ENCODE results near the gene PAQR5. TPM values are rescaled to one million over a fixed set of nuclear protein-coding genes. Genes with fewer than 3 reads are reported as not detected.

Gene PAQR5
- total RNA-seq, 1 donor from 2014 or later, result 0.63 TPM

DNA sequence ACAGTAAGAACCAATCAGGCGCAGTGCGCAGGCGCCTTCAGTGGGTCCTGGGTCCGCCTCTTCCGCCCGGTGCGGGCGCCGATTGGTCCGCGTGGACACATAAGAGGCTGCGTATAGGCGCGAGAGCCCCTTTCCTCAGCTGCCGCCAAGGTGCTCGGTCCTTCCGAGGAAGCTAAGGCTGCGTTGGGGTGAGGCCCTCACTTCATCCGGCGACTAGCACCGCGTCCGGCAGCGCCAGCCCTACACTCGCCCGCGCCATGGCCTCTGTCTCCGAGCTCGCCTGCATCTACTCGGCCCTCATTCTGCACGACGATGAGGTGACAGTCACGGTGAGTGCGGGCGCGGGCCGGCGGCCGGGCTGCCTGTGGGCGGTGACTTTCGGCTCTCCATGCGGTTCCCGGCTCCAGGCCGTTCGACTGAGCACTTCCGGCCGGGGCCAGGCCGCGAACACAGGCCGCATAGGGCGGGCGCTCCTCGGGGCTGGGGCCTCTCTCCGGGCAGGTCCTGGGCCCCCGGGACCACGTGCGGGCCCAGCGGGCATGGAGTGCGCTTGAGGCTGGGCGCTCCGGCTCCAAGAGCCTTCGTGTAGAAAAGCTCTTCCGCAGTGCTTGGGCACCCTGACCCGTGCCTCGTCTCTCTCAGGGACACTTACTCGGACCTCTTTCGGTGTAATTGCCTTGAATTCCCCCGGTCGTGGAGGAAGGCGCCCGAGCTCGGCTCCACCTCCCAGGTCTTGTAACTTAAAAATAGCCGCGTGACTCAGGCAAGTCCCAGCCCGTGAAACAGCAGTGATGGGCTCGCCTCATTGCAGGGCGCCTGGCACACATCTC, 154.2 kb downstream of the PAQR5 start, which contains the start of gene RPLP1:
TSS of gene RPLP1 (plus strand) at position 127 of the 830 bp plus-strand sequence. CDS start at position 258, 131 bp downstream.
- peak within 1 kb of the TSS; percentile 94 for H3K27ac ChIP-seq (replicated peaks)
- intact Hi-C loops (cut with micrococcal nuclease), result no loop called here
- H3K27me3 ChIP-seq (ENCODE audit: low read depth), result no peaks in the 10 kb centered on the region
- TF ChIP-seq, protein P1, sequence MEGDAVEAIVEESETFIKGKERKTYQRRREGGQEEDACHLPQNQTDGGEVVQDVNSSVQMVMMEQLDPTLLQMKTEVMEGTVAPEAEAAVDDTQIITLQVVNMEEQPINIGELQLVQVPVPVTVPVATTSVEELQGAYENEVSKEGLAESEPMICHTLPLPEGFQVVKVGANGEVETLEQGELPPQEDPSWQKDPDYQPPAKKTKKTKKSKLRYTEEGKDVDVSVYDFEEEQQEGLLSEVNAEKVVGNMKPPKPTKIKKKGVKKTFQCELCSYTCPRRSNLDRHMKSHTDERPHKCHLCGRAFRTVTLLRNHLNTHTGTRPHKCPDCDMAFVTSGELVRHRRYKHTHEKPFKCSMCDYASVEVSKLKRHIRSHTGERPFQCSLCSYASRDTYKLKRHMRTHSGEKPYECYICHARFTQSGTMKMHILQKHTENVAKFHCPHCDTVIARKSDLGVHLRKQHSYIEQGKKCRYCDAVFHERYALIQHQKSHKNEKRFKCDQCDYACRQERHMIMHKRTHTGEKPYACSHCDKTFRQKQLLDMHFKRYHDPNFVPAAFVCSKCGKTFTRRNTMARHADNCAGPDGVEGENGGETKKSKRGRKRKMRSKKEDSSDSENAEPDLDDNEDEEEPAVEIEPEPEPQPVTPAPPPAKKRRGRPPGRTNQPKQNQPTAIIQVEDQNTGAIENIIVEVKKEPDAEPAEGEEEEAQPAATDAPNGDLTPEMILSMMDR (IDR thresholded peaks at IDR 0.05; ENCODE audit: borderline replicate concordance), result no peak
- peaks cover 37% of the 10 kb centered on the region for H3K36me3 ChIP-seq
- peaks cover 47% of the 10 kb centered on the region for H3K4me1 ChIP-seq
- peak within 1 kb of the TSS; percentile 92 for H3K4me3 ChIP-seq
- no peaks in the 10 kb centered on the region for H3K9me3 ChIP-seq (replicated peaks)
- DNase-seq, result peak; percentile 96

DNA sequence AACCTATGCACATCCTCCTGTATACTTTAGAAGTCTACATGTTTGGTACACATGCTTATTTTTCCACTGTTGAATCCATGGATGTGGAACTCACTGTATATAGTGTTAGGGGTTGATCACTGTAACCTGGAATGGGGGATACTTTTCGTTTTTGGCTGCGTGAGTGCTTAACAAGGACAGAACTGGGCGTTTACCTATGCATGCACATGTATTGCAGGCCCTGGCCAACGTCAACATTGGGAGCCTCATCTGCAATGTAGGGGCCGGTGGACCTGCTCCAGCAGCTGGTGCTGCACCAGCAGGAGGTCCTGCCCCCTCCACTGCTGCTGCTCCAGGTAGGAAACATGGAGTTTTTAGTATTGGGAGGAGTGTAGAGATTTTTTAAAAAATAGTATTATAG, 156.2 kb downstream of the PAQR5 start:
- TF ChIP-seq, protein P1 (IDR thresholded peaks at IDR 0.05; ENCODE audit: borderline replicate concordance), result no peak
- Histone ChIP-seq H3K4me1 (peaks cover 62% of the 10 kb centered on the region), H3K9me3 (replicated peaks) (no peaks in the 10 kb centered on the region), H3K27me3 (ENCODE audit: low read depth) (no peaks in the 10 kb centered on the region), H3K4me3 (peak overlapping the region; percentile 92), H3K36me3 (peaks cover 37% of the 10 kb centered on the region), H3K27ac (replicated peaks) (peak overlapping the region; percentile 26)
- no peak for DNase-seq
- intact Hi-C loops (cut with micrococcal nuclease), result no loop called here

DNA sequence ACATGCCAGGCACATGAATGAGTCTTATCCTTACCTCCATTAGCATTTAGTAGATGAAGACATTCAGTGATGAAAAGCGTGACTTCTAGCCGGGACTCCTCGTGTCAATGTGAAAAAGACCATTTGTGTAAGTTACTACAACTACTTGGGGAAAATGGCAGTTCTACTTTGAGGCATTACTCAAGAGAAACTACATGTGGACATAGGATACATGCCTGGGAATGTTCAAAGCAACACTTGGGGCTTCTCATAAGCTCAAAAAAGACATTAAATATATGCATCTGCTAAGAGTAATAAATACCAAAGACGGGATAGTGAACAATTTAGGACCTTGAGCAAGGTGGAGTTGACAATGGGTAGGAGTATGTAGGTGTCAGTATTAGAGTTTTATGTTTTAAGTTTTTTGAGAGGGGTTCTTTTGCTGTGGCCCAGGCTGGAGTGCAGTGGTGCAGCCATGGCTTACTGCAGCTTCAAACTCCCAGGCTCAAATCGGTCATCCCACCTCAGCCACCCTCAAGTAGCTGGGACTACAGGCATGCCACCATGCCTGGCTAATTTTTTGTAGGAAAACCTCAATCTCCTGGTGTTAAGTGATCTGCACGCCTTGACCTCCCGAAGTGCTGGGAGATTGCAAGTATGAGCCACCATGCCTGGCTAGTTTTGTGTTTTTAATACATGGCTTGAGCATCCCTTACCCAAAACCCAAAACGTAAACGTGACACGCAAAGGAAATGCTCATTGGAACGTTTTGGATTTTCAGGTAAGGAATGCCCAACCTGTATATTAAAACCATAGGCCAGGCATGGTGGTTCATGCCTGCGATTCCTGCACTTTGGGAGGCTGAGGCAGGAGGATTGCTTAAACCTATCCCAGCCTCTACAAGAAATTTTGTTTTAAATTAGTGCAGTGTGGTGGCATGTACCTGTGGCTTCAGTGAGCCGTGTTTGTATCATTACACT, 157.8 kb downstream of the PAQR5 start:
- peak overlapping the region; percentile 29 for H3K27ac ChIP-seq (replicated peaks)
- intact Hi-C loops (cut with micrococcal nuclease), result no loop called here

More for the DNA sequence above, 157.8 kb downstream of the PAQR5 start:
- Histone ChIP-seq H3K4me3 (no peak overlapping the region), H3K9me3 (replicated peaks) (no peaks in the 10 kb centered on the region), H3K4me1 (peaks cover 75% of the 10 kb centered on the region), H3K36me3 (peaks cover 37% of the 10 kb centered on the region), H3K27me3 (ENCODE audit: low read depth) (no peaks in the 10 kb centered on the region)
- DNase-seq, result no peak
- TF ChIP-seq, protein P1 (IDR thresholded peaks at IDR 0.05; ENCODE audit: borderline replicate concordance), result no peak

Other genes starting within 250 kb of the PAQR5 start
- 7.8 TPM for gene GLCE, start 138.3 kb upstream of the PAQR5 start, total RNA-seq
- gene KIF23, start 115.4 kb downstream of the PAQR5 start, total RNA-seq, result 0.38 TPM
- 1,299 TPM for gene RPLP1, start 153.9 kb downstream of the PAQR5 start, total RNA-seq

Data from left ventricle myocardium inferior (tissue), 1 donor.